Activated CD8-positive, alpha-beta T cell treated with anti-CD3 and anti-CD28 coated beads for 36 hours (primary cell): ENCODE results near the gene KIRREL3. TPM values are rescaled to one million over a fixed set of nuclear protein-coding genes. Genes with fewer than 3 reads are reported as not detected.

Experiments
- ATAC-seq: fragments of 200-7000 bp; cut with Tn5 transposase; one replicate; pipeline ENCODE4 v1.10.0; 2021; ENCODE audit warnings: mild to moderate bottlenecking, moderate library complexity
- CTCF ChIA-PET: fragments of 350-600 bp; sonication (Branson Sonifier 250); formaldehyde crosslinking; loops from one replicate; lab custom pipeline; 2021; ENCODE audit warnings: antibody characterized with exemption; lab: Charles Lee
- POLR2A ChIA-PET: fragments of 350-600 bp; sonication (Branson Sonifier 250); formaldehyde crosslinking; loops from one replicate; lab custom pipeline; 2021; ENCODE audit warnings: antibody characterized with exemption; lab: Charles Lee
- DNase-seq: peaks from one replicate; pipeline ENCODE4 v3.0.0-alpha.2; 2020
- H3K27ac Mint-ChIP-seq: one replicate; pipeline ENCODE4 v1.8.0; 2021; ENCODE audit warnings: mild to moderate bottlenecking, mixed read lengths
- H3K27me3 Mint-ChIP-seq: one replicate; pipeline ENCODE4 v1.8.0; 2021; ENCODE audit warnings: mixed read lengths
- H3K36me3 Mint-ChIP-seq: one replicate; pipeline ENCODE4 v1.8.0; 2021; ENCODE audit warnings: low read depth, mixed read lengths
- H3K4me1 Mint-ChIP-seq: one replicate; pipeline ENCODE4 v1.8.0; 2021; ENCODE audit warnings: low read depth, mixed read lengths
- H3K4me3 Mint-ChIP-seq: one replicate; pipeline ENCODE4 v1.8.0; 2021; ENCODE audit warnings: mild to moderate bottlenecking, moderate library complexity, mixed read lengths
- H3K9me3 Mint-ChIP-seq: one replicate; pipeline ENCODE4 v1.8.0; 2021; ENCODE audit warnings: mixed read lengths
- intact Hi-C: fragments of 100-400 bp; cut with micrococcal nuclease; formaldehyde crosslinking; loops from one replicate; pipeline ENCODE4 v1.10.0; 2022
- total RNA-seq, 2 experiments: library from RNA; stranded (reverse); gene quantifications; one replicate each; pipeline ENCODE4 v1.2.3, GENCODE V29; 2021
- TF ChIP-seq, protein P1 (sequence below): fragments of 200-600 bp; IDR thresholded peaks from one replicate; pipeline ENCODE4 v1.8.0; 2022; ENCODE audit warnings: antibody characterized with exemption, mild to moderate bottlenecking

KIRREL3 gene
- total RNA-seq, 2 experiments from 2014 or later = not detected

DNA sequence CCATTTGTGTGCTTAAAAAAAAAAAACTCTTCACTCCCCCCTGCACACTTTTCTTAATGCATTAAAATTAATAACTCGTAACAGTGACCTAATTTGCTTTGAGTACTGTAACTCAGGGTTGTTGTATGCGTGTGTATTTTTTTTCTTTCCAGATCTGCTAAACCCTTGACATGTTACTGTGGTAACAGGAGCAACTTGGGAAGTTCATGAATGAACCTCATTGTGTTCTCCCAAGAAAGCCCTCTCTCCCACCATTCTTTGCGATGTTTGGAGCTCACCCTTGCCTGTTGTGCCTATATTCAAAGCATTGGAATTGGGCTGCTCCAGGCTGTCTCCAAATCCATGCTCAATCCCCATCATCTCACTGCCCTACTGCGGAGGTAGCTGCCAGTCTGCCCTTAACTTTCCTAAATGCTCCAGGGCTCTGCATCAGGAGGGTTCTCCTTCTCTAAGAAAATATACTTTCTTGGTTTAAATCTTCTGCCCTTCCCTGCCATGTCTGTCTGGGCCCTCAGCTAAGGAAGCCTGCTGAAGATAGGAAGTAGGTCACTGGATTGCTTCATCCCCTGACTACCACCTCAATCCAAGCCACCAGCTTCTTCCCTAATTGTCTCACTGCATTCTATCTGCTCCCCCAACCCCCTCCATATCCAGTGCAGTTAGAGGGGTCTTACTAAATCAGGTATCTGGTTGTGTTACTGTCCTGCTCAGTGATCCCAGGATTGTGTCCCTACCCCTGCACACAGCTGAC lies 70.3 kb downstream of the KIRREL3 start:
- TF ChIP-seq, protein P1, sequence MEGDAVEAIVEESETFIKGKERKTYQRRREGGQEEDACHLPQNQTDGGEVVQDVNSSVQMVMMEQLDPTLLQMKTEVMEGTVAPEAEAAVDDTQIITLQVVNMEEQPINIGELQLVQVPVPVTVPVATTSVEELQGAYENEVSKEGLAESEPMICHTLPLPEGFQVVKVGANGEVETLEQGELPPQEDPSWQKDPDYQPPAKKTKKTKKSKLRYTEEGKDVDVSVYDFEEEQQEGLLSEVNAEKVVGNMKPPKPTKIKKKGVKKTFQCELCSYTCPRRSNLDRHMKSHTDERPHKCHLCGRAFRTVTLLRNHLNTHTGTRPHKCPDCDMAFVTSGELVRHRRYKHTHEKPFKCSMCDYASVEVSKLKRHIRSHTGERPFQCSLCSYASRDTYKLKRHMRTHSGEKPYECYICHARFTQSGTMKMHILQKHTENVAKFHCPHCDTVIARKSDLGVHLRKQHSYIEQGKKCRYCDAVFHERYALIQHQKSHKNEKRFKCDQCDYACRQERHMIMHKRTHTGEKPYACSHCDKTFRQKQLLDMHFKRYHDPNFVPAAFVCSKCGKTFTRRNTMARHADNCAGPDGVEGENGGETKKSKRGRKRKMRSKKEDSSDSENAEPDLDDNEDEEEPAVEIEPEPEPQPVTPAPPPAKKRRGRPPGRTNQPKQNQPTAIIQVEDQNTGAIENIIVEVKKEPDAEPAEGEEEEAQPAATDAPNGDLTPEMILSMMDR = no peak
- Mint-ChIP-seq H3K27ac (no peak overlapping the region), H3K27me3 (peaks cover 8% of the 10 kb centered on the region), H3K36me3 (no peaks in the 10 kb centered on the region), H3K9me3 (no peaks in the 10 kb centered on the region), H3K4me1 (no peaks in the 10 kb centered on the region), H3K4me3 (no peak overlapping the region)
- DNase-seq = no peak
- POLR2A ChIA-PET = no interaction called here
- CTCF ChIA-PET = no interaction called here
- ATAC-seq = no peak
- intact Hi-C loops = no loop called here

DNA sequence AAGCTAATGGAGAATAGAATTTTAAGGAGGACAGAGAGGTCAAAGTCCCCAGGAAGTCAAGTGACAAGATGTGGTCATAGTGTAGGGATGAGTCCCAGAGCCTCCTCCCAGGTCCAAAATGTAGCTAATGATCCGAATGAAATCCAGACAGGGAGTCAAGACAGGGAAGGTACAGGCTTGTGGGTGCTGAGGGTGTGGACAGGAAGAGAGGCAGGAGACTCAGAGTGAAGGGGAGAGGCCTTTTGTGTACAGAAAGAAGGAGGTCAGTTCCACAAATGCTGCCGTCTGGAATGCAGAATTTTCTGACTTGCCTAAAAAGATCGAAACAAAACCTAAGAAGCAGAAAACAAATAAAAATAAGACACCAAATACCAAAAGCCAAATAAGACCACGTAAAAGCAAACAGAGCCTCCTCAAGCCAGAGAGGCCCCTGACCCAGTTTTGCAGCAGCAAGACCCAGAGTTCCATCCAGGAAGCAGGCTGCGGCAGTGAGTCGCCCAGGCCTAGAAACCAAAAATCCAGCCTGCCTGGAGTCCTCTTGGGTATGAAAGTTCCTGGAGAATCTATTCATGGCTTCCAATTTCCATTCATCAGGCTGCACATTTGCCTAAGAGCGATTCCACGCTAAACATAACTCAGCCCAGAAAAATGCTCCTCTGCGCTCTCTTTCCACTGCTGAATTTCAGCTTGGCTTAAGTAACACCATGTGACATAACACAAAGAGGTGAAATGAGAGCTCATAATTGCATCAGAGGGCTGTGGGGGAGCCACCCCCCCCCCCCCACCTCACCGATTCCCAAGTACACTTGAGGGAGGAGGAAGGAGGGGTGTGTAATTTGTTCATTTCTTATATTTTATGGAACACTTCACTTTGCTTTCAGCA lies 71.2 kb downstream of the KIRREL3 start:
- Mint-ChIP-seq H3K27ac (no peak overlapping the region), H3K4me1 (no peaks in the 10 kb centered on the region), H3K27me3 (peaks cover 10% of the 10 kb centered on the region), H3K36me3 (no peaks in the 10 kb centered on the region), H3K4me3 (no peak overlapping the region), H3K9me3 (no peaks in the 10 kb centered on the region)
- ChIA-PET CTCF (no interaction called here), POLR2A (no interaction called here)
- TF ChIP-seq, protein P1 = no peak
- DNase-seq = no peak
- no peak for ATAC-seq
- intact Hi-C loops = no loop called here

DNA sequence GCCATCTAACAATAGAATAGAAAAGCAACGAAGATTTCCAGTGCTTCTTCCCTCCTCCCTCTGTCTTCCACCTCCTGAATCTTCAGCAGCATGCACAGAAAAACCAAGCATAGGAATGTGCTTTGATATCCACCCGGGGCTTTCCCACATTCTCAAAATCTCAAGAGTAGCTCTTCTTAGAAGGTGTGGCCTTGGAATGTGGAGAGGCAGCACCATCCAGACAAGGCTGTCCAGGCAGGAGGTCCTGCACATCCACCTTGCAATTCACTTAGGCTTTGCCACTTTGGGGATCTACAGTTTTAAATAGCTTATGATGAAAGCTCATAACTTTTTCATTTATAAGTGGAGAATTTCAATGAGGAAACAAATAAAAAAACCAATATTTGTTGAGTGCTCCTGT lies 72.9 kb downstream of the KIRREL3 start:
- CTCF ChIA-PET = no interaction called here
- Mint-ChIP-seq H3K27me3 (peaks cover 7% of the 10 kb centered on the region), H3K4me1 (no peaks in the 10 kb centered on the region), H3K4me3 (no peak overlapping the region), H3K36me3 (no peaks in the 10 kb centered on the region), H3K9me3 (no peaks in the 10 kb centered on the region), H3K27ac (no peak overlapping the region)
- ATAC-seq (no peak), DNase-seq (no peak)
- intact Hi-C loops = no loop called here
- TF ChIP-seq, protein P1 = no peak
- POLR2A ChIA-PET = no interaction called here

DNA sequence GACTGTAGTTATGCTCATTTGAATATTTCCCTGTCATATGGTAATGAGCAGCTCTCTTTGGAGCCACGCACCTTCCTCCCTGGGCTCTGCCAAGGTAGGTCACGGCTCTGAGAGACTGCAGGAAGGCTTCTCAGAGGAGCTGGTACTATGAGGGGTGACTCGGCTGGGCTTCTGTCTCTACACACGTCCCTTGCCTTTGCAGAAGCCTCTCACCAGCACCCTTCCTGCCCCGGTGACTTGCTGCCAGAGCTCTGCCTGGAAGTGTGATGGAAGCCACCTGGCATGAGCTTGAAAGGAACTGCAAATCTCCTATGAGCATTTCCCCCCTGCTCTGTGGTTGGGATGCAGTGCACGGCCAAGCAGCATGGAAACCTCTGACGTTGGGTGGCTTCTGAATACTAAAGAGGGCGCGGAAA lies 74.2 kb downstream of the KIRREL3 start:
- POLR2A ChIA-PET = no interaction called here
- Mint-ChIP-seq H3K9me3 (no peaks in the 10 kb centered on the region), H3K36me3 (no peaks in the 10 kb centered on the region), H3K4me3 (no peak overlapping the region), H3K4me1 (no peaks in the 10 kb centered on the region), H3K27me3 (peaks cover 7% of the 10 kb centered on the region), H3K27ac (no peak overlapping the region)
- TF ChIP-seq, protein P1 = no peak
- DNase-seq = no peak
- no peak for ATAC-seq
- CTCF ChIA-PET = no interaction called here
- intact Hi-C loops = no loop called here
